ENCODE results near the gene RALGAPA2. TPM values are rescaled to one million over a fixed set of nuclear protein-coding genes. Genes with fewer than 3 reads are reported as not detected.

The RALGAPA2 gene
- total and polyA plus RNA-seq, 3 donors from 2014 or later: 26.9 to 61.5 (median 59.2) TPM

DNA sequence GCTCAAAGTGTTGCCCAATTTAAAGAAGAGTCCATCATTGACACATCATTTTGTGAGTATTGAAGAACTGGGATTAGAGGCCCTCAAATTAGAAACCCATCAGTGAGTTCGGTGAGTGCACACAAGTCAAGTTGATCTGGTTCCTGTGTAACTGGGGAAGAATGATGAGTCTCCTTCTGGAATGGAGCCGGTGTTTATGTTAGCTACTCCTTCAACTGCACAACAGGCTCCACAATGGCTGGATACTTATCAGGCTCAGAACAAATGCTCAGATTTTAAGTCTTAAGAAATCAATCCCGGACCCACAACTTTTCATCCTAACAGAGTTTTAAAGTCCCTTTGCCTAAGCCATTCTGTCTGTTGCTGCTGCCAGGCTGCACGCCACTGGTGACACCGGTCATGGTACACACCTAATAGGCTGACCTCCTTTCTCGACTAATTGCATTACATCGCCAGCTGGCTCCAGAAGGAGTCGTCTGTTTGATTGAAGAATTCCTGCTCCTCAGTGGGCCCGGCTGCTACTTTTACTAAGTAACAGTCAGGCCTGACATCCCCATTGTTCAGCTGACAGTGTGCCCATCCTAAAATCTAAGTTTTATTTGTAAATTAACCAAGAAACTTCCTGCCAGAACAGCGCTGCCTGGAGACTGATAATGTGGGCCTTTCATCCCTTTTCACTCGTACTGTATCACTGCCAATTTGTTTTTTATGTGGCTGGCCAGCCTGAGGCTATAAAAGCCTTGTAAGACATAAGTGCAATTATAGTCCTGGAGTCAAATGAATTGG is 214.2 kb downstream of the RALGAPA2 start:
- intact Hi-C loops (cut with DNase I; ENCODE audit: low total_unique reads): no loop called here
- WGBS, 2 donors: 58 to 68% methylated on average over 10 to 11 of the region's 11 CpGs
- Histone ChIP-seq H3K4me1 (no peaks in the 10 kb centered on the region), H3K9me3 (no peaks in the 10 kb centered on the region), H3K4me3 (no peak overlapping the region), H3K36me3 (ENCODE audit: low read depth, missing control alignments) (no peaks in the 10 kb centered on the region), H3K27me3 (no peaks in the 10 kb centered on the region), H3K27ac (no peak overlapping the region)
- no peak for DNase-seq
- TF ChIP-seq CTCF (IDR thresholded peaks at IDR 0.05): no peak
- no peak for TF ChIP-seq POLR2A (IDR thresholded peaks at IDR 0.05)

GRCh38 chr20:20497242-20497978 is 215.0 kb downstream of the RALGAPA2 start:
- Histone ChIP-seq H3K9me3 (no peaks in the 10 kb centered on the region), H3K4me1 (no peaks in the 10 kb centered on the region), H3K27me3 (no peaks in the 10 kb centered on the region), H3K4me3 (no peak overlapping the region), H3K36me3 (ENCODE audit: low read depth, missing control alignments) (no peaks in the 10 kb centered on the region), H3K27ac (no peak overlapping the region)
- intact Hi-C loops (cut with DNase I; ENCODE audit: low total_unique reads): no loop called here
- WGBS, 2 donors: 94 to 95% methylated on average over 8 of the region's 8 CpGs
- no peak for DNase-seq
- TF ChIP-seq POLR2A (IDR thresholded peaks at IDR 0.05) (no peak), CTCF (IDR thresholded peaks at IDR 0.05) (no peak)

GRCh38 chr20:20495729-20496503 is 216.5 kb downstream of the RALGAPA2 start:
- Histone ChIP-seq H3K4me3 (no peak overlapping the region), H3K4me1 (no peaks in the 10 kb centered on the region), H3K9me3 (no peaks in the 10 kb centered on the region), H3K27ac (no peak overlapping the region), H3K36me3 (ENCODE audit: low read depth, missing control alignments) (no peaks in the 10 kb centered on the region), H3K27me3 (no peaks in the 10 kb centered on the region)
- intact Hi-C loops (cut with DNase I; ENCODE audit: low total_unique reads): no loop called here
- no peak for DNase-seq
- no peak for TF ChIP-seq CTCF (IDR thresholded peaks at IDR 0.05)
- no peak for TF ChIP-seq POLR2A (IDR thresholded peaks at IDR 0.05)
- WGBS, 2 donors: 89 to 95% methylated on average over 9 of the region's 9 CpGs

DNA sequence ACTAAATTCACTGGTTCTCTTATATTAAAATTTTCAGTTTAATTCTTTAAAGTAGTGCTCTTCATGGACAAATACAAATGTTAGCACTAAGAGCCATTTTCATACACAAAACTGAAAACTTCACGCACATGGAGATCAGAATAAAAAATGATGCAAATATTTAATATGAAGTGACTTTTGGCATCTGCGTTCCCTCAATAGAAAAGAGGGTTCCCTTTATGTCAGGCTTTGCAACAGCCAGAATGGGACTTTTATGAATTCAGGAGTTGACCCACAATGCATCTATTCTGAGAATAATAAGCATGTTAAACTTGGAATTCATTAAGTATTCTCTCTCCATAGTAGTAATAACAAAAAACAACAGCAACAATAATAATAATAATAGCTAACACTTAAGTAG is 218.7 kb downstream of the RALGAPA2 start:
- Histone ChIP-seq H3K9me3 (no peaks in the 10 kb centered on the region), H3K27me3 (no peaks in the 10 kb centered on the region), H3K36me3 (ENCODE audit: low read depth, missing control alignments) (no peaks in the 10 kb centered on the region), H3K4me1 (no peaks in the 10 kb centered on the region), H3K27ac (no peak overlapping the region), H3K4me3 (no peak overlapping the region)
- 96 to 98% methylated on average over 2 of the region's 2 CpGs for WGBS, 2 donors
- DNase-seq: no peak
- TF ChIP-seq CTCF (IDR thresholded peaks at IDR 0.05): no peak
- TF ChIP-seq POLR2A (IDR thresholded peaks at IDR 0.05): no peak
- intact Hi-C loops (cut with DNase I; ENCODE audit: low total_unique reads): no loop called here

All from testis (tissue), 3 donors.